Measurements from ENCODE around the gene MAPKAPK2. TPM values are rescaled to one million over a fixed set of nuclear protein-coding genes. Genes with fewer than 3 reads are reported as not detected.
A peak's percentile ranks its signal among the peaks of the same experiment; 100 is the strongest.

MAPKAPK2 gene
- total and polyA plus RNA-seq, 2 of the 13 experiments (the other 11 are each of a cell fraction or from before 2014, with no cell fraction given), result 16.6 to 34.0 TPM

DNA sequence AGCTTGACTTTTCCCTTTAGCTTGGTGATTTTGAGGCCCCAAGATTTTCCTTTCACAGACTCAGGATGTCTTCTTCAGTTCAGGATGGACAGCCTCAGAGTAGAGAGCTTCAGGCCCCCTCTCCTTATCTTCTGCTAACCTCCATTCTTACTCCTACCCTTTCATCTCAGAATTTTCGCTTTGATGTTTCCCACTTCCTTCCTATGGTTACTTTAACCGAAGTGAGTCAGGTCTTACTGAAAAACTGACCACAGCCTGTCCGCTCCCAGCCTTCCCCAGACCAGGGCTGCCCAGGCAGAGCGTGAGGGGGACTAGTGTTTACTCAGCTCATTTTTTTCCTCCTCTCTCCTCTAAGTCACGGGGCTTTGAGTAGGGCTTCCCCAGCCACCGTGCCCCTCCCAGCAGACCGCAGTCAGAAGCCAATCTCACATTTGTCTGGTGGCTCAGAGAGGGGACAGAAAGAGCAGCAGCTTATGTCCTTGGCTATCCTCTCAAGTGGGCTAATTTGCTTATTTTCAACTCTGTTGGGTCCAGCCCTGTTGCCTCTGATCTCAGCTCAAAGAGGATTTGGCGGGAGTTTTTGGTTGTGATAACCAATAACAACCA lies 81.6 kb downstream of the MAPKAPK2 start:
- Histone ChIP-seq H3K9ac (ENCODE audit: insufficient read depth, low read depth, low read length) (no peak overlapping the region), H2AFZ (ENCODE audit: low read length) (no peak overlapping the region), H3K27ac (ENCODE audit: extremely low read length, insufficient read depth, low read length) (no peak overlapping the region), H3K9me3 (ENCODE audit: low read length) (no peaks in the 10 kb centered on the region), H3K36me3 (replicated peaks in 1 of 2; ENCODE audit: control insufficient read depth in 1 of 2, insufficient read depth in 2 of 2, low read length in 2 of 2) (no peaks in the 10 kb centered on the region), H3K79me2 (ENCODE audit: insufficient read depth, low read length) (no peaks in the 10 kb centered on the region), H3K4me1 (ENCODE audit: insufficient read depth, low read length) (peaks cover 10% of the 10 kb centered on the region; the same call in 1 of the 2 replicates), H4K20me1 (ENCODE audit: insufficient read depth, low read length) (no peaks in the 10 kb centered on the region), H3K27me3 (ENCODE audit: control insufficient read depth in 1 of 2, insufficient read depth in 2 of 2, low read length in 2 of 2) (peaks cover 0 to 7% of the 10 kb centered on the region in 2 experiments; a peak in 2 of 5 replicates), H3K4me3 (replicated peaks in 1 of 3; ENCODE audit: insufficient read depth in 1 of 3, low read depth in 2 of 3, low read length in 3 of 3) (no peak overlapping the region), H3K4me2 (ENCODE audit: low read depth, low read length) (peak overlapping the region; percentile 11; the same call in 1 of the 2 replicates)
- no peak for FAIRE-seq
- peak; percentile 71; the same call in 2 of the 3 replicates for ATAC-seq
- ChIA-PET POLR2A (no interaction called here), CTCF (ENCODE audit: low intra/inter-chr PET ratio, low total read pairs) (no interaction called here)
- WGBS (ENCODE audit: low lambda C conversion rate), result 4% methylated on average over 8 of the region's 8 CpGs
- intact Hi-C loops (cut with micrococcal nuclease; ENCODE audit: unreplicated experiment) (no loop called here), in situ Hi-C loops (cut with HindIII; ENCODE audit: extremely low pct_ligation_motif_present, low pct_unique_long_range_greater_than_20kb) (no loop called here)
- peak; percentile 52 for DNase-seq (ENCODE audit: low spot score)
- no TSS peak for BruUV-seq (replicated peaks)
- TF ChIP-seq SMARCE1 (IDR thresholded peaks at IDR 0.05; ENCODE audit: borderline replicate concordance), result no peak
- TF ChIP-seq, protein P1, sequence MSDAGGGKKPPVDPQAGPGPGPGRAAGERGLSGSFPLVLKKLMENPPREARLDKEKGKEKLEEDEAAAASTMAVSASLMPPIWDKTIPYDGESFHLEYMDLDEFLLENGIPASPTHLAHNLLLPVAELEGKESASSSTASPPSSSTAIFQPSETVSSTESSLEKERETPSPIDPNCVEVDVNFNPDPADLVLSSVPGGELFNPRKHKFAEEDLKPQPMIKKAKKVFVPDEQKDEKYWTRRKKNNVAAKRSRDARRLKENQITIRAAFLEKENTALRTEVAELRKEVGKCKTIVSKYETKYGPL (CRISPR knock-in tag; IDR thresholded peaks at IDR 0.05), result no peak
- peak; percentile 66 for TF ChIP-seq TCF7 (IDR thresholded peaks at IDR 0.05; ENCODE audit: low read depth)
- no peak for TF ChIP-seq CCAR2 (optimal IDR thresholded peaks at IDR 0.05; ENCODE audit: low read depth, low read length)
- 0 out of 2 replicates have a peak, but pooled peaks have one; percentile 38 for TF ChIP-seq ETV5 (CRISPR knock-in tag; IDR thresholded peaks at IDR 0.05; ENCODE audit: borderline replicate concordance)
- TF ChIP-seq, protein P2, sequence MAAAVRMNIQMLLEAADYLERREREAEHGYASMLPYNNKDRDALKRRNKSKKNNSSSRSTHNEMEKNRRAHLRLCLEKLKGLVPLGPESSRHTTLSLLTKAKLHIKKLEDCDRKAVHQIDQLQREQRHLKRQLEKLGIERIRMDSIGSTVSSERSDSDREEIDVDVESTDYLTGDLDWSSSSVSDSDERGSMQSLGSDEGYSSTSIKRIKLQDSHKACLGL (CRISPR knock-in tag; IDR thresholded peaks at IDR 0.05), result no peak
- TF ChIP-seq ZNF260 (CRISPR knock-in tag; IDR thresholded peaks at IDR 0.05; ENCODE audit: borderline replicate concordance, low read depth), result no peak
- no peak for TF ChIP-seq PAWR (CRISPR knock-in tag; IDR thresholded peaks at IDR 0.05; ENCODE audit: borderline replicate concordance)
- TF ChIP-seq RBM39 (IDR thresholded peaks at IDR 0.05; ENCODE audit: low read depth, low read length, poor library complexity, severe bottlenecking), result no peak
- TF ChIP-seq FOSL2 (CRISPR knock-in tag; IDR thresholded peaks at IDR 0.05), result peak; percentile 58
- TF ChIP-seq EP300 (IDR thresholded peaks at IDR 0.05; ENCODE audit: low read depth in 2 of 2, low read length in 2 of 2), result peak in 1 of 2 experiments; percentile 26; a peak in 1 of 4 replicates
- TF ChIP-seq EP300 (CRISPR knock-in tag; IDR thresholded peaks at IDR 0.05; ENCODE audit: borderline replicate concordance), result no peak
- TF ChIP-seq, protein P3, sequence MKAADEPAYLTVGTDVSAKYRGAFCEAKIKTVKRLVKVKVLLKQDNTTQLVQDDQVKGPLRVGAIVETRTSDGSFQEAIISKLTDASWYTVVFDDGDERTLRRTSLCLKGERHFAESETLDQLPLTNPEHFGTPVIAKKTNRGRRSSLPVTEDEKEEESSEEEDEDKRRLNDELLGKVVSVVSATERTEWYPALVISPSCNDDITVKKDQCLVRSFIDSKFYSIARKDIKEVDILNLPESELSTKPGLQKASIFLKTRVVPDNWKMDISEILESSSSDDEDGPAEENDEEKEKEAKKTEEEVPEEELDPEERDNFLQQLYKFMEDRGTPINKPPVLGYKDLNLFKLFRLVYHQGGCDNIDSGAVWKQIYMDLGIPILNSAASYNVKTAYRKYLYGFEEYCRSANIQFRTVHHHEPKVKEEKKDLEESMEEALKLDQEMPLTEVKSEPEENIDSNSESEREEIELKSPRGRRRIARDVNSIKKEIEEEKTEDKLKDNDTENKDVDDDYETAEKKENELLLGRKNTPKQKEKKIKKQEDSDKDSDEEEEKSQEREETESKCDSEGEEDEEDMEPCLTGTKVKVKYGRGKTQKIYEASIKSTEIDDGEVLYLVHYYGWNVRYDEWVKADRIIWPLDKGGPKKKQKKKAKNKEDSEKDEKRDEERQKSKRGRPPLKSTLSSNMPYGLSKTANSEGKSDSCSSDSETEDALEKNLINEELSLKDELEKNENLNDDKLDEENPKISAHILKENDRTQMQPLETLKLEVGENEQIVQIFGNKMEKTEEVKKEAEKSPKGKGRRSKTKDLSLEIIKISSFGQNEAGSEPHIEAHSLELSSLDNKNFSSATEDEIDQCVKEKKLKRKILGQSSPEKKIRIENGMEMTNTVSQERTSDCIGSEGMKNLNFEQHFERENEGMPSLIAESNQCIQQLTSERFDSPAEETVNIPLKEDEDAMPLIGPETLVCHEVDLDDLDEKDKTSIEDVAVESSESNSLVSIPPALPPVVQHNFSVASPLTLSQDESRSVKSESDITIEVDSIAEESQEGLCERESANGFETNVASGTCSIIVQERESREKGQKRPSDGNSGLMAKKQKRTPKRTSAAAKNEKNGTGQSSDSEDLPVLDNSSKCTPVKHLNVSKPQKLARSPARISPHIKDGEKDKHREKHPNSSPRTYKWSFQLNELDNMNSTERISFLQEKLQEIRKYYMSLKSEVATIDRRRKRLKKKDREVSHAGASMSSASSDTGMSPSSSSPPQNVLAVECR (CRISPR knock-in tag; IDR thresholded peaks at IDR 0.05; ENCODE audit: borderline replicate concordance), result no peak
- TF ChIP-seq MYNN (CRISPR knock-in tag; IDR thresholded peaks at IDR 0.05; ENCODE audit: low read depth), result no peak
- TF ChIP-seq, protein P4, sequence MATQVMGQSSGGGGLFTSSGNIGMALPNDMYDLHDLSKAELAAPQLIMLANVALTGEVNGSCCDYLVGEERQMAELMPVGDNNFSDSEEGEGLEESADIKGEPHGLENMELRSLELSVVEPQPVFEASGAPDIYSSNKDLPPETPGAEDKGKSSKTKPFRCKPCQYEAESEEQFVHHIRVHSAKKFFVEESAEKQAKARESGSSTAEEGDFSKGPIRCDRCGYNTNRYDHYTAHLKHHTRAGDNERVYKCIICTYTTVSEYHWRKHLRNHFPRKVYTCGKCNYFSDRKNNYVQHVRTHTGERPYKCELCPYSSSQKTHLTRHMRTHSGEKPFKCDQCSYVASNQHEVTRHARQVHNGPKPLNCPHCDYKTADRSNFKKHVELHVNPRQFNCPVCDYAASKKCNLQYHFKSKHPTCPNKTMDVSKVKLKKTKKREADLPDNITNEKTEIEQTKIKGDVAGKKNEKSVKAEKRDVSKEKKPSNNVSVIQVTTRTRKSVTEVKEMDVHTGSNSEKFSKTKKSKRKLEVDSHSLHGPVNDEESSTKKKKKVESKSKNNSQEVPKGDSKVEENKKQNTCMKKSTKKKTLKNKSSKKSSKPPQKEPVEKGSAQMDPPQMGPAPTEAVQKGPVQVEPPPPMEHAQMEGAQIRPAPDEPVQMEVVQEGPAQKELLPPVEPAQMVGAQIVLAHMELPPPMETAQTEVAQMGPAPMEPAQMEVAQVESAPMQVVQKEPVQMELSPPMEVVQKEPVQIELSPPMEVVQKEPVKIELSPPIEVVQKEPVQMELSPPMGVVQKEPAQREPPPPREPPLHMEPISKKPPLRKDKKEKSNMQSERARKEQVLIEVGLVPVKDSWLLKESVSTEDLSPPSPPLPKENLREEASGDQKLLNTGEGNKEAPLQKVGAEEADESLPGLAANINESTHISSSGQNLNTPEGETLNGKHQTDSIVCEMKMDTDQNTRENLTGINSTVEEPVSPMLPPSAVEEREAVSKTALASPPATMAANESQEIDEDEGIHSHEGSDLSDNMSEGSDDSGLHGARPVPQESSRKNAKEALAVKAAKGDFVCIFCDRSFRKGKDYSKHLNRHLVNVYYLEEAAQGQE (IDR thresholded peaks at IDR 0.05; ENCODE audit: borderline replicate concordance in 1 of 2, low read depth in 1 of 2, low read length in 2 of 2), result no peak
